GM21825 (cell line): ENCODE data around the gene ETFB.

Experiments
- ATAC-seq: cut with Tn5 transposase; IDR thresholded peaks from one replicate; pipeline ENCODE4 v1.9.1; 2021; ENCODE audit warnings: mild to moderate bottlenecking, moderate library complexity; ENCODE audit not compliant: unreplicated experiment

The ETFB gene

DNA sequence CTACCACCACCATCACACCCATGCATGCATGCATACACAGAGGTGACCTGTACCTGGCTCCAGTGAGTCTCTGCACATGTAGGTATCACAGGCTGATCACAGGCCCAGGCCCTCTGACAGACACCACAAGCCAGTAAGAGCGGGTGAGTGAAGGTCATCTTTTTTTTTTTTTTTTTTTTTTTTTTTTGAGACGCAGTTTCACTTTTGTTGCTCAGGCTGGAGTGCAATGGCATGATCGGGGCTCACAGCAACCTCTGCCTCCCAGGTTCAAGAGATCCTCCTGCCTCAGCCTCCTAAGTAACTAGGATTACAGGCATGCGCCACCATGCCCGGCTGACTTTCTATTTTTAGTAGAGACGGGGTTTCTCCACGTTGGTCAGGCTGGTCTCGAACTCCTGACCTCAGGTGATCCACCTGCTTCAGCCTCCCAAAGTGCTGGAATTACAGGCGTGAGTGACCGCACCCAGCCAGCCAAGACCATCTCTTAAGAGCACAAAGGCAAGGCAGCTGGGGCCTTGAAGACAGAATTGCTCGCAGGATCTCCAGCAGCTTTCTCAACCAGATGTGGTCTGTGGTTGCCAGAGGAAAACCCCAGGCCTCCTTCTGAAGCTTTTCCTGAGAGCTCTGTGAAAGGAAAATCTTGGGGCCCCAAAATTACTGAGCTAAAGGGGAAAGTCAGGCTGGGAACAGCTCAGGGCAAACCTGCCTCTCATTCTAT lies 9.5 kb upstream of the ETFB start:
- peak; percentile 40 for ATAC-seq

DNA sequence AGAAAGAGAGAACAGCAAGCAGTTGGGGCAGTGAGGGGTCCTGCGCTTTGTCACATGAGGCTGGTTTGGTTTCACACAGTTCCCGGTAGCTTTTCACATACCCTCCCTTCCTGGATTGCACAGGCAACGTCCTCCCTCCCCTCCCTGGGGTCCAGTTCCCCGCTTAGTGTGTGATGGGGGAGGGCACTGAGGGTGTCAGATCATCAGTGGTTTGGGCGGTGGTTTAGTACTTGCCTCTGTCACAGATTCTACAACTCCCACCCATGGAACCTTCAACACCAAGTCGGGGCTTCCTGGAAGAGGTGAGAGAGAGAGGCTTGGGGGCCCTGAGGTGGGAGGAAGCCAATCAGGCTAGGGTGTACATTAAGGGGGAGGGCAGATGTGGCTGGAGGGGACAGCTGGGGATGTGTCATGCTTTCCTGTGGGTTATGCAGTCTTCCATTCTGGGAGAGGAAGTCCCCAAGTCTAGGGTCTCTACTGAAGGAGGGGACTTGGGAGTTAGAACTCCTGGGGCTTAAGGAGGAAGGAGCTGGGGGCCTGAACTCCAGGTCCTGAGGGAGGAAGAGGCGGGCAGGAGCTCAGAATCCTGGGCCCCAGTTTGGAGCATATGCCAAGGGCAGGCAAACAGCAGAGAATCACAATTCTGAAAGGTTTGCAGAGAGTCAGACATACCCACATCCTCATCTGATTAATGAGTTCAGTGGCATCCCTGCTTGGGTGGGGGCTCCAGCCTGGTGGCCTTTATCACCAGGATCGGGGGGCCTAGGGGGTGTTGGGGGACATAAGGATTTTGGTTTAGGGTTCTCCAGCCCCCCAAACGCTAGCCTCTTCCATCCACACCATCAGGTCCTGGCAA lies 6.7 kb upstream of the ETFB start, which contains the start of gene NKG7:
Gene NKG7, minus strand, starts transcription at position 6 of the 856 bp plus-strand sequence. CDS start 119 bp downstream, outside the sequence.
- ATAC-seq, result no peak

DNA sequence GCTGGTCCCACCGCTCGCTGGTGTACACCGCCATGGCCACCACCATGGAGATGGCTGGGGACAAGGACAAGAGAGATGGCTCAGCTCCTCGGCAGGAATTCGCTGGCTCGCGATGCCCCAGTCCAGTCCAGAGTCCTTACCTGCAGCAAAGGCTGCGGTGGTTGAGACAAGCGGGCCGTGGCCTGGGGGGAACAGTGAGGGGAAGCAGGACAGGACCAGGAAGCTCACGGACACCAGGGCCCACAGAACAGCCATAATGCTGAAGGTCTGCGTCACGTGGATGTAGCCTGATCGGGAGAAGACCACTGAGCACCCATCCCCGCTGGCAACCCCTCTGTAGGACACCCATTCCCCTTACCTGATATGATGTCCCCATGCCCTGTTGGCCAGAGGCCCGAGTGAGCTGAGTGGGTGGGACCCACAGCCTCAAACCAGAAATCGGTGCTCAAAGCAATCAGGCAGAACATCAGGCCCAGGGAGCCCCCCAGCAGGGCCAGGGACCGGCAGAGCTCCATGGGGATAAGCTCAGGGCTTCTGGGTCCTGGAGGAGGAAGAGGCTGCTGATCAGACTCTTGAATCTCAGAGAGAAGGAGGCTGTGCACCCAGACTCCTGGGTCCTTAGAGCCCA lies 5.9 kb upstream of the ETFB start:
- no peak for ATAC-seq

DNA sequence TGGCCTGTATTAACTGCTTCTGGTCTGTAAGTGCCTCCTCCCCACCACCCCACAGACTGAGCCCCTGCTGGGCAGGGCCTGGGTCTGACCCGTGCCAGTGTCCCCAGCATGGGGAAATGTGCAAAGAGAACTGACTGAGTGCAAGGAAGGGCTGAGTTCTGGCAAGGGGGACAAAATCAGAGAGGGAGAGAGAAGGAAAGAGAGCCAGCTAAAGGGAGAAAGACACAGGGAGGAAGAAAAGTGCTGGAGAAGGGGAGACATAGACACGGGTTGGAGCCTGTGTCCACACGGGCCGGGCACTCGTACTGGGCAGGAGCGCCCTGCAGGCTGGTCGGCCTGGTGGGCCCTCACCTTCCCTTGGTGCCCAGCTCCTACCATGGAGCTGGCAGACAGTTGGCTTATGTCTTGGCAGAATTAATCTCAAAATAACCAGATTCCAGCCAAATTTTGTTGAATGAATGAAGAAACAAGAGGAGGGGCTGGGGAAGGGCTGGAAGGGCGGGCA lies 5.0 kb upstream of the ETFB start:
- no peak for ATAC-seq

DNA sequence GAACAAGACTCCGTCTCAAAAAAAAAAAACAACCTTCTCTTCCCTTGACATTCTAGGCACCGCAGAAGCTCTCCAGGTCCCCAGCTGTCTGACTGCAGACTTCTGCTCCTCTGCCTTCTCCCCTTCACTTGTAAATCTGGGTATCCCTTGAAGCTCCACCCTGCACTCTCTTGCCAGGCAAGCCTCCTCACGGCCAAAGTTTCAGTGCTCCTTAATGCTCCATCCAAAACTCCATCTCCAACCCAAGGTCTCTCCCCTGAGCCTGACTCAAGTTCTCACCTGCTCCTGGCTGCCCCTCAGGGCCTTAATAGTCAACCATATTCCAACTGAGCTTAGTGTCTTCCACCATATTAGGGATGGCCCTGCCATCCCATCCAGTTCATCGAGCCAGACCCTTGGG lies 4.0 kb upstream of the ETFB start:
- ATAC-seq, result no peak

DNA sequence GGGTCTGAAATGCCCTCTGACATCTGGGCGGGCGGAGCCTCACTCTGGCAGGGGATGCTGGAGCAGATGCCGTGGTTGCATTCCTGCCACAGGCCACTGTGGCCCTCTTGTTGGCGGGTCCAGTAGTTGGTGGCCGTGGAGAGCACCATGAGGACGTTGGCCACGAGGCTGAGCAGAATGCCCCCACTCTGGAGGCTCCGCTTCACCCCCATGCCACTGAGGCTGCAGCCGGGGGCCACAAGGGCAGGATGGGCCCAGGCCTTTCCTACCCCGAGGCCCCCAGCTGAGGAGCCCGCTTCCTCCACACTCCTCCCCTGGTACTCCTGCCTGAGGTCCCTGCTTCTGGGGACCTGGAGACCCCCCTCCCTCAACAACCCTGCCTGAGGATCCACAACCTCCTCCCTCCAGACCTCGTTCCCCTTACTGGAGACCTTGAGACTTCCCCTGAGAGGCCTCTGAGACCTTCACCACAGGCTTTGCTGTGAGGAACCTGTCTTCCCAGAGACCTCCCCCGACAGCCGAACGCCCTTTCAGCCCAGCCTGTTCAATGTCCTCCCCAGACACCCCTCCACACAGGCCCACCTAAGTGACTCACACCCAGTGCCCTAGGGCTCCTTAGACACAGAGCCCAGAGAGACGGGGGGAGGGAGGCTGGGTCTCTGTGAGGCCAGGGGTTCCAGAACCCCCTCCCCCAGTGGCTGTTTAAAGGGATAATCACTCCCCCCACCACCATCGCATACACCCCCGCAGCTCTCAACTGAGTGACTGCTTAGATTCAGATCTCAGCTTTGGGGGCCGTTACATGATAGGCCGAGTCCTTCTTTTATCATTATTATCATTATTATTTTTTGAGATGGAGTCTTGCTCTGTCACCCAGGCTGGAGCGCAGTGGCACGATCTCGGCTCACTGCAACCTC lies 2.4 kb upstream of the ETFB start, which contains the start of gene CLDND2:
Gene CLDND2, minus strand, starts transcription at position 638 of the 917 bp plus-strand sequence. Its CDS starts 426 bp downstream, at position 212.
- no peak for ATAC-seq

DNA sequence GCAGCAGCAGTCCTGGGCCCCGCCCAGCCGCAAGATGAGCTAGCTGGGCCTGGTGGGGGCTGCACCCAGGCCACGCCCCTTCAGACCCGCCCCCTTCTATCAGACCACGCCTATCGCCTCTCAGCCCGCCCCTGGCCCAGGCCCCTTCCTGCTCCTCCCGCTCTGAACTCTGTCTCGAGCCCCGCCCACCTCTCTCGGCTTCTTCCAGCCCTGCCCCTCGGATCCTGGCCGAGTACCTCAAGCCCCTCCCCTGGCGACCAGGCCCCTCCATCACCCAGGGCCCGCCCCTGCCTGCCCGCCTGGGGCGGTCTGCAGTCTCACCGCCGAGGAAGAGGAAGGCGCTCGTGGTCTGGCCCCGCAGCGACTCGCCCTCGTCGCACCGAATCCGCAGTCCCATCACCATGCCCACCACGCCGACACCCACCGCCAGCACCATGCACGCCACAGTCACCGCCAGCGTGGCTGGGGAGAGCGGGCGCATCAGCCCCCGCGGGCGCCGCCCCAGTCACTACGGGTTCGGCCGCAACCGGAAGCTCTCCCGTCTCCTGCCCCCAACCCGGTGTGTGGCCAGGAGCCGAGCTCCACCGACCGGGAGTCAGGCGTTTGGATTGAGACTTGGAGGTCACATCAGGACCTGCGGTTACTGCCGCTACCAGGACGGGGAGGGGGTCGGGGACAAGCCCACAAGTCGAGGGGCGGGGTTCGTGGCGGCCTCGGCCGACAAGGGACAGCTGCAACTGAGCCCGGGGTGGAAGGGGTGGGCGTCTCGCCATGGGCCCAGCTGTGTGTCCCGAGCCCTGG lies 1.6 kb upstream of the ETFB start:
- ATAC-seq, result peak; percentile 60

DNA sequence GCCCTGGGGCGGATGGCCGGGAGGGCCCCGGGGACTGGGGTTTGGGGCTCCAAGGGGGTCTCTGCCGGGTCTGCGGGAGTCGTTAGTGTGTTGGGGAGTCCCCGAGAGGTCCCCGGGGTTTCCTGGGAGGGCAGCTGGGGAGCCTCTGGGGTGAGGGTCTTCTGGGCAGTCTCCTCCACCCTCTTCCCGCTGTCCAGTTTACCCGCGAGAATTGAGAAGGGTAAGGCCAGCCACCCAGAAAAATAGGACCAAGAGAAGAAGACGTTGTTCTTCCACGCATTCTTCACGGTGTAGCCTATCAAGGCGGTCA lies 1.0 kb upstream of the ETFB start:
- ATAC-seq, result no peak

DNA sequence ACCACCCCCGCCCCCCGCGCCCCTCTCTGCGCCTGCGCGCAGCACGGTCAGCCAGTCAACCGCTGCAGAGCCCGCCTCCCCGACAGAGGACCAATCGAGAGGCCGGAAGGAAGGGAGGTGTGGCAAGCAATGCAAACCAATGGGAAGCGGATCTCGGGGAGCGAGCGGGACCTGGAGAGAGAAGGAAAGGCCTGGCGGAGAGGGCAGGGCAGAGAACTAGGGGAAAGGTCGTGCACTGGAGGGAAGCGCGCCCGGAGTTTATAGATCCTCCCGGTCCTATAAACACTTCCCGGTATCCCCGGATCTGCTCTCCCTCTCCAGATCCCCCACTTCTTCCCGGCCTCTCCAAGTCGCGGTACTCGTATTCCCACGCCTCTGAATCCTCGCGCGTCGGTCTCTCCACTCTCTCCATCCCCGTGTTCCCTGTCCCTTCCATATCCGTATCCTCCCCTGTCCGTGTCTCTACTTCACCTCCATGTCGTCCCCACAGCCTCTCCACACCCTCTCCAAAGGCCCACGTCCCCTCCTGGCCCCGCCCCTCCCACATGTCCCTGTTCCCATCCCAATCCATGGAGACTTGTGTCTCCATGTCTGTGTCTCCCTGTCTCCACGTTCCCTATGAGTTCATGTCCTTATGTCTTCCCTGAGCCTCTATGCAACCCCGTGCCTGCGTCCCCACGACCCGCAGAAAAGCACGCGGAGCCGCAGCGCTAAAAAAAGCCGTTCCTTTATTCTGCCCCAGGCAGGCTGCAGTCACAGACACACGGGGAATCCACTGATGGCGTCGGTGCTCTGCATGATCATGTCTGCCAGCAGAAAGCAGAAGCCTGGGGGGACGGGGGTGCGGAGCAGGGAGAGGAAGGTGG lies 434 bp upstream of the ETFB start:
- peak; percentile 46 for ATAC-seq

DNA sequence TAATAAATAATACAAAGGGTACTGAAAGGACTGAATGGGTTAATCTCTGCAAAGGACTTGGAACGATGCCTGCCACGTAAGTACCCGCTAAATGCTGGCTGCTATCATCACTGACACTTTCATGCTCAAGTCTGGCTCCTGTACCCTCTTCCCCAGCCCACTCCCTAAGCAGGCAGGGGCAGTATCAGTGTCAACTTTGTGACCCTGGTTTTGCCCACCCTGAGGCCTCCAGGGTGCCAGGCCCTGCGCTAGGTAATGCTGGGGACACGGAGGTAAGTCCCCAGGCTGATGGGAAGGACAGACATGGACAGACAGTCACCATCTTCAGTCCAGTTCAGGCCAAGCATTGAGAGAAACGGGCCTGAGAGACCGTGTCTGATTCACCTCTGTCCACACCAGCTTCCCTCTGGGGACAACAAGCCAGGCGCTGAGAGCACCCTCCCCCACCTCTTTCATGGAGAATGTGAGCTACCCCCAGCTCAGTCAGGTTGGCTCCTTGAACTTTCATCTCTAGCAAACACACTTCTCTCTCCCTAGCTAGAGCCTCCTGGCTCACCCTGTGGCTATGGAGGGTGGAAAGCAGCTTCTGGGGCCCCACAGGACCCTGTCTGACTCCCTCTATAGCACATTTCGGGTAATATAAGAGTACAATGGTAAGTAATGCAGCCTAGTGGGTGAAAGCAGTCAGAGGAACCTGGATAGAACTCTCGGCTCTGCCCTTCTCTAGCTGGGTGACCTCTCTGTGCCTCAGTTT lies 800 bp downstream of the ETFB start:
- ATAC-seq, result no peak

DNA sequence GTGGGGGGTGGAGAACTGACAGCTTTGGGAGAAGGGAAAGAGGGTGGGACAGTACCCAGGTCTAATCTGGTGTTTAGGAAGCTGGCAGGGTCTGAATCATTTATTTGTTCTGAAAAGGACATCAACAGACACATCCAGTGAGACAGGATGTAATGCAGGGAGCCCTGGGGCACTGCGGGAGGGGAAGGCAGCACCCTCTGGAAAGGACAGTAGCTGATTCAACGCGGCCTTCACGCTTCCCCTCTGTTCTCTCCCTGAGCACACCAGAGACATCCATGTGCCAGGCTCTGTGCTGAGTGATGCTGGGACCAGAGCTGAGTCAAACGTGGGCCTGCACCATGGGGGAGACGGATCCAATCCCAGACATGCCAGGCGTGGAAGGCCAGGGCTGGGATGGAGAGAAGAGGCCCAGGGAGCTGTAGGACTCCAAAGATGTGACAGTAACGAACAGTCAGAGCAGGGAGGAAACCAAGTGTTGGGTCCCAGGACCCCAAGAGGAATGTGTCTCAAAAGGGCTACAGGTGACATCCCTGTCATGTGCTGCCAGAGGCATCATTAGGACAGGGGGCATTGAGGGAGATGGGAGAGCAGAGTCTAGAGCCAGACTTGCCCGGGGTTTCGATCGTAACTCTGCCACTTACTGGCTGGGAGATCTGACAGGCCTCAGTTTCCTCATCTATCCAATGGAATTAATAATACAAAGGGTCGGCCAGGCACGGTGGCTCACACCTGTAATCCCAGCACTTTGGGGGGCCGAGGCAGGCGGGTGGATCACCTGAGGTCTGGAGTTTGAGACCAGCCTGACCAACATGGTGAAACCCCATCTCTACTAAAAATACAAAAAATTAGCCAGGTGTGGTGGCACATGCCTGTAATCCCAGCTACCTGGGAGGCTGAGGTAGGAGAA lies 1.7 kb downstream of the ETFB start:
- ATAC-seq, result no peak

DNA sequence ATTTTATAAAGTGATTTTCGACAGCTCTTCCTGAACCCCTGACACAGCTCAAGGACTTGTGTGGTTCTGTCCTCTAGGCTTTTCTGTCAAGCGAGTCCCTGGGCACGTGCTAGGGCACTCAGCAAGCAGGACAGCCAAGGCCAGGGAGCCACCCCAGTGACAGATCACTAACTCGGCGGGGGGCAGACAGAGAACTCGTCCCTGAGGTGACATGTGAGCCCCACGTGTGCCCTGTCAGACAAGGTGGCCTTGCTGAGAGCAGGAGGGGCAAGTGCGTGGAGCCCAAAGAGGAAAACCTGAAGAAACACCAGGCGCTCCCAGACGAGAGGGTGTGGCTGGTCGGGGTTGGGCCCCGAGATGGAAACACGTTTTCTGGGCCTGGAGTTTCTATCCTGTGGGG lies 4.9 kb downstream of the ETFB start:
- ATAC-seq, result no peak

DNA sequence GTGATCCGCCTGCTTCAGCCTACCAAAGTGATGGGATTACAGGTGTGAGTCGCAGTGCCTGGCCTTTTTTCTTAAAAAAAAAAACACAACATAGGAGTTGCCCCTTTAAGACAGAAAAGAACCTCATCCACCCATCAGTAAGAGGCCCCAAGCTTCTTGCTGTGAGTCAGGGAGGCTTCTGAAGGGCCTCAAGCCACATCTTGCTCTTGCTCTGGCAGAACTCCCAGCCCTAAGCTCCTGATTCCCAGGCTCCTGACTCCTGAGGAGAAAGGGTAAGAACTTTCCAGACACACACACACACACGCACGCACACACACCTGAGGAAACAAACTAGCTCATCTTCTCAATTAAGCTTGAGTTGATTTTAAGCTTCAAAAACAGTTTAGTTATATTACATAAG lies 6.9 kb downstream of the ETFB start:
- ATAC-seq, result no peak

DNA sequence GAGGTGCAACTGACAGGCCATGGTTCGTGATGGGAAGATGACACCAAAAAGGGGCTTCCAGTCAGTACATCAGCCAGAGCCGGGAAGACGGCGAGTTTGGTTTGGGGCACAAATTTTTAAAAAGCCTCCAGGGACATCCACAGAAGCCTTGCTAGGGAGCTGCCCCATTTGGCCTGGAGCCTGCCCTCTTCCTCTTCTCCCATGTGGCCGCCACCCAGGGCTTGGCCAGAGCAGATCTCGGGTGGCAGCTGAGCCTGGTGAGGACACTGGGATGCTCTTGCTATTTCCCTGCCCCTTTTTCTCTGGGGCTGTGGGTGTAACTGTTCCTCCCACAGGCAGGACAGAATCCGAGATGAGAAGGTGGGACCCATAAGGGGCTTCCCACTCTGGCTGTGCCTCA lies 8.2 kb downstream of the ETFB start:
- no peak for ATAC-seq

DNA sequence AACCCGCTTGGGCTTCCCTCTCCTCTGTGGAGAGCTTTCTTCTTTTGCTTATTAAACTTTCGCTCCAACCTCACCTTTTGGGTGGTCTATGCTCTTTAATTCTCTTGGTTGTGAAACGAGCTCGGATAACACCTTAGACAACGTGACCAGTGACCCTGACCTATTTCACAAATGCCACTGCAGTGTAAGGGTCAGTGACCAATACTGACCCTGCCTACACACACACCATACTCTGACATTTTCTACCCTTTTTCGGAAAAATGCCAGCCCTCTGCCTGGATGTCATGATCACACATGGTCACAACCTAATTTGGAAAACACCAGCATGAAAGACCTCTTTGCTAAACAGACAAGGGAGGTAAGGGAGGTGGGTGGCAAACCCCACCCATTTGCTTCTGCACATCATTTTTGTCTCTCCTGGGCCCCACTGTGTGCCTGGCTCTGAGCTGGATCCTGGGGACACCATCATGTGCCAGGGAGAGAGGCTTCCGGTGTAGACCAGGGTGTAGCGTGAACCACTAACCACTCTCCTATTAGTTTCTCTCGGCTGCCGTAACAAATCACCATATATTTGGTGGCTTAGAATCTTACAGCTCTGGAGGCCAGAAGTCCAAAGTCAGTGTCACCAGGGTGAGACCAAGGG lies 9.9 kb downstream of the ETFB start:
- ATAC-seq, result no peak

DNA sequence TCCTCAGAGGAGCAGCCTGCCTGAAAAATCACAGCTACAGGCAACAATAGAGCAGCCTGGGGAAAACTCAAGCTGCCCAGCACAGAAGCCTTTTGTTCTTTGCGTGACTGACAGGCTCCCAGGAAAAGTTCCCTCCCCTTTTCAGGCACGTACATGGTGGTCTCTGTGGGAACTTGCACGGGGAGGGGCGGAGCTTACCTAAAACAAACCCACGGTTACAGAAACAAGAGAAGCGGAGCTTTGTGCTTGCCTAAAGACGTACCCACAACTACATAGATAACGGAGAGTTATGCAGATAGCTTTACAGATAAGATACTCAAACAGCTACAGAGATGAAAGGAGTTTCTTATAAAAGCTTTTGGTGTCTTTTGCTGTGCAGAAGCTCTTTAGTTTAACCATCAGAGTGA lies 11.4 kb downstream of the ETFB start:
- no peak for ATAC-seq
